Measurements from ENCODE around the gene PLXNA4.

Gene PLXNA4

GRCh38 chr7:132117181-132117580, 459.1 kb downstream of the PLXNA4 start:
- DNase-seq (ENCODE audit: low read depth in 2 of 2) = no peak

- no peak for DNase-seq (ENCODE audit: low read depth in 2 of 2)
Measured at GRCh38 chr7:132116369-132116768, 459.9 kb downstream of the PLXNA4 start.

GRCh38 chr7:132115758-132116157, 460.5 kb downstream of the PLXNA4 start:
- DNase-seq (ENCODE audit: low read depth in 2 of 2) = no peak

- no peak for DNase-seq (ENCODE audit: low read depth in 2 of 2)
Measured at GRCh38 chr7:132115028-132115427, 461.2 kb downstream of the PLXNA4 start.

- DNase-seq (ENCODE audit: low read depth in 2 of 2) = no peak
Measured at GRCh38 chr7:132114411-132114810, 461.9 kb downstream of the PLXNA4 start.

GRCh38 chr7:132113536-132114371, 462.5 kb downstream of the PLXNA4 start:
- DNase-seq (ENCODE audit: low read depth in 2 of 2) = no peak

GRCh38 chr7:132112657-132113056, 463.6 kb downstream of the PLXNA4 start:
- DNase-seq (ENCODE audit: low read depth in 2 of 2) = no peak

- no peak for DNase-seq (ENCODE audit: low read depth in 2 of 2)
Measured at GRCh38 chr7:132112106-132112505, 464.2 kb downstream of the PLXNA4 start.

- no peak for DNase-seq (ENCODE audit: low read depth in 2 of 2)
Measured at GRCh38 chr7:132110692-132111091, 465.6 kb downstream of the PLXNA4 start.

GRCh38 chr7:132109769-132110168, 466.5 kb downstream of the PLXNA4 start:
- DNase-seq (ENCODE audit: low read depth in 2 of 2) = no peak

GRCh38 chr7:132108563-132108962, 467.7 kb downstream of the PLXNA4 start:
- no peak for DNase-seq (ENCODE audit: low read depth in 2 of 2)

- DNase-seq (ENCODE audit: low read depth in 2 of 2) = no peak
Measured at GRCh38 chr7:132106491-132106890, 469.8 kb downstream of the PLXNA4 start.

GRCh38 chr7:132105096-132105495, 471.2 kb downstream of the PLXNA4 start:
- DNase-seq (ENCODE audit: low read depth in 2 of 2) = no peak

GRCh38 chr7:132103718-132104117, 472.6 kb downstream of the PLXNA4 start:
- no peak for DNase-seq (ENCODE audit: low read depth in 2 of 2)

- DNase-seq (ENCODE audit: low read depth in 2 of 2) = no peak
Measured at GRCh38 chr7:132102942-132103341, 473.3 kb downstream of the PLXNA4 start.

- no peak for DNase-seq (ENCODE audit: low read depth in 2 of 2)
Measured at GRCh38 chr7:132102391-132102790, 473.9 kb downstream of the PLXNA4 start.

GRCh38 chr7:132100981-132101380, 475.3 kb downstream of the PLXNA4 start:
- no peak for DNase-seq (ENCODE audit: low read depth in 2 of 2)

GRCh38 chr7:132100483-132100882, 475.8 kb downstream of the PLXNA4 start:
- no peak for DNase-seq (ENCODE audit: low read depth in 2 of 2)

GRCh38 chr7:132099163-132099562, 477.1 kb downstream of the PLXNA4 start:
- no peak for DNase-seq (ENCODE audit: low read depth in 2 of 2)

- no peak for DNase-seq (ENCODE audit: low read depth in 2 of 2)
Measured at GRCh38 chr7:132098327-132098726, 477.9 kb downstream of the PLXNA4 start.

- DNase-seq (ENCODE audit: low read depth in 2 of 2) = no peak
Measured at GRCh38 chr7:132097550-132098134, 478.6 kb downstream of the PLXNA4 start.

- no peak for DNase-seq (ENCODE audit: low read depth in 2 of 2)
Measured at GRCh38 chr7:132095111-132095765, 481.0 kb downstream of the PLXNA4 start.

- no peak for DNase-seq (ENCODE audit: low read depth in 2 of 2)
Measured at GRCh38 chr7:132092106-132092505, 484.2 kb downstream of the PLXNA4 start.
